ENCODE results near the gene PPIG. TPM values are rescaled to one million over a fixed set of nuclear protein-coding genes. Genes with fewer than 3 reads are reported as not detected.

The PPIG gene
- total RNA-seq, 2 donors from 2014 or later, result 59.5 to 72.7 TPM

GRCh38 chr2:169647496-169647895 is 63.3 kb downstream of the PPIG start:
- Histone ChIP-seq H3K27ac (ENCODE audit: low read depth, low read length) (no peak overlapping the region), H3K9me3 (ENCODE audit: control insufficient read depth, low read length) (no peaks in the 10 kb centered on the region), H3K9ac (ENCODE audit: extremely low read depth, low read length, poor library complexity, severe bottlenecking) (no peak overlapping the region), H3K27me3 (ENCODE audit: control insufficient read depth, insufficient read depth, low read length, poor library complexity, severe bottlenecking) (no peaks in the 10 kb centered on the region), H3K4me1 (ENCODE audit: control insufficient read depth, insufficient read depth, low read length) (no peaks in the 10 kb centered on the region), H3K4me3 (ENCODE audit: low read length) (no peak overlapping the region), H3K36me3 (ENCODE audit: control insufficient read depth, insufficient read depth, low read length) (no peaks in the 10 kb centered on the region)
- no peak for TF ChIP-seq CTCF (conservative IDR thresholded peaks at IDR 0.05)
- no peaks in the 10 kb centered on the region for H3K9me3 Mint-ChIP-seq
- H3K36me3 Mint-ChIP-seq (ENCODE audit: low read depth), result no peaks in the 10 kb centered on the region
- no peak overlapping the region for H3K4me3 Mint-ChIP-seq
- H3K27me3 Mint-ChIP-seq (ENCODE audit: insufficient read depth), result no peaks in the 10 kb centered on the region
- H3K4me1 Mint-ChIP-seq, result no peaks in the 10 kb centered on the region
- no peak for DNase-seq
- H3K27ac Mint-ChIP-seq, result no peak overlapping the region
- WGBS, 2 experiments (ENCODE audit: insufficient coverage in 1 of 2, insufficient read length in 1 of 2), result 100% methylated on average over 2 of the region's 2 CpGs; no CpG with 5 or more reads in 1 of the 2 experiments

- Mint-ChIP-seq H3K4me3 (no peak overlapping the region), H3K27me3 (ENCODE audit: insufficient read depth) (no peaks in the 10 kb centered on the region), H3K36me3 (ENCODE audit: low read depth) (no peaks in the 10 kb centered on the region), H3K4me1 (no peaks in the 10 kb centered on the region), H3K9me3 (no peaks in the 10 kb centered on the region), H3K27ac (no peak overlapping the region)
- Histone ChIP-seq H3K36me3 (ENCODE audit: control insufficient read depth, insufficient read depth, low read length) (no peaks in the 10 kb centered on the region), H3K4me1 (ENCODE audit: control insufficient read depth, insufficient read depth, low read length) (no peaks in the 10 kb centered on the region), H3K27me3 (ENCODE audit: control insufficient read depth, insufficient read depth, low read length, poor library complexity, severe bottlenecking) (no peaks in the 10 kb centered on the region), H3K4me3 (ENCODE audit: low read length) (no peak overlapping the region), H3K27ac (ENCODE audit: low read depth, low read length) (no peak overlapping the region), H3K9ac (ENCODE audit: extremely low read depth, low read length, poor library complexity, severe bottlenecking) (no peak overlapping the region), H3K9me3 (ENCODE audit: control insufficient read depth, low read length) (no peaks in the 10 kb centered on the region)
- WGBS, 2 experiments (ENCODE audit: insufficient coverage in 1 of 2, insufficient read length in 1 of 2), result 80% methylated on average over 1 of the region's 1 CpG; no CpG with 5 or more reads in 1 of the 2 experiments
- TF ChIP-seq CTCF (conservative IDR thresholded peaks at IDR 0.05), result no peak
- DNase-seq, result no peak
Observed at GRCh38 chr2:169649278-169649677, 65.1 kb downstream of the PPIG start.

GRCh38 chr2:169653636-169654035 is 69.5 kb downstream of the PPIG start:
- Histone ChIP-seq H3K4me1 (ENCODE audit: control insufficient read depth, insufficient read depth, low read length) (no peaks in the 10 kb centered on the region), H3K27ac (ENCODE audit: low read depth, low read length) (no peak overlapping the region), H3K27me3 (ENCODE audit: control insufficient read depth, insufficient read depth, low read length, poor library complexity, severe bottlenecking) (peaks cover 8% of the 10 kb centered on the region), H3K4me3 (ENCODE audit: low read length) (no peak overlapping the region), H3K36me3 (ENCODE audit: control insufficient read depth, insufficient read depth, low read length) (no peaks in the 10 kb centered on the region), H3K9ac (ENCODE audit: extremely low read depth, low read length, poor library complexity, severe bottlenecking) (no peak overlapping the region), H3K9me3 (ENCODE audit: control insufficient read depth, low read length) (no peaks in the 10 kb centered on the region)
- no peak for DNase-seq
- H3K9me3 Mint-ChIP-seq, result no peaks in the 10 kb centered on the region
- H3K27ac Mint-ChIP-seq, result no peak overlapping the region
- 81 to 86% methylated on average over 2 to 3 of the region's 3 CpGs for WGBS, 2 experiments (ENCODE audit: insufficient coverage in 1 of 2, insufficient read length in 1 of 2)
- no peak overlapping the region for H3K4me3 Mint-ChIP-seq
- H3K27me3 Mint-ChIP-seq (ENCODE audit: insufficient read depth), result peaks cover 7% of the 10 kb centered on the region
- TF ChIP-seq CTCF (conservative IDR thresholded peaks at IDR 0.05), result no peak
- H3K4me1 Mint-ChIP-seq, result no peaks in the 10 kb centered on the region
- H3K36me3 Mint-ChIP-seq (ENCODE audit: low read depth), result no peaks in the 10 kb centered on the region

Data from endodermal cell (in vitro differentiated cells).